ENCODE data around the gene ARMS2.

The ARMS2 gene

DNA sequence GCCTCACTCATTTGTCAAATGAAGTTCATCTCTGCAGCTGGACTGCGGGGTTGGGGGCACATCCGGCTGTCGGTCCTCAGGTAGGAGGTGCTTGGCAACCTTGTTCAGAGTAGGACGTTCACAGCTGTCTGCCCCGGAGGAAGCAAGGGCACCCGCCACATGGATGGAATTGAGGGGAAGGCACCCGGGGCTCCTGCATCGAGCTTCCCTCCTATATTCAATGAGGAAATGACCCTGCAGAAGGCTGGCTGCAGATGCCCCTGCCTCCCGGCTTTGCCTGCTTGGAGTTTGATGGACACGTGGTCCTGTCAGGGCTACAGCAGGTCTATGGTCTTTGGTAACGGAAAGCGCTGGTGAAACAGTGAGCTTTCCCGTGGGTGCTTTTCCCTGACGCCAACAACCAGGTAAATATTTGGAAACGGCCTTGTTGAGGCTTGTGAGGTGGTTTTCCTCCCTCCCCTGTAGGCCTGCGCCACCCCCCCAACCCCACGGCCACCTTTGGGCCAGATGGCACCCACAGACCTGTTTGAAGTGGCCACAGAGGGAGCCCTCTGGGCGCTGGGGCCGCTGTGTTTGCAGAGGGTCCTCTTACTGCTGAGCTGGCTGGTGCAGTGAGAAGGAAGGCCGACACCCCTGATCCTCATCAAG lies 39.8 kb downstream of the ARMS2 start:
- Histone ChIP-seq H3K4me2 (ENCODE audit: insufficient read depth, low read length) (no peak overlapping the region), H3K27me3 (ENCODE audit: insufficient read depth, low read length, poor library complexity) (peaks cover 5% of the 10 kb centered on the region), H3K79me2 (ENCODE audit: insufficient read depth, low read length) (no peaks in the 10 kb centered on the region), H3K36me3 (ENCODE audit: insufficient read depth, low read length) (no peaks in the 10 kb centered on the region), H3K27ac (ENCODE audit: low read length) (no peak overlapping the region), H3K4me3 (ENCODE audit: low read depth in 1 of 2, low read length in 2 of 2) (no peak overlapping the region), H3K9ac (ENCODE audit: low read depth, low read length) (no peak overlapping the region), H3K4me1 (ENCODE audit: insufficient read depth, low read length) (no peaks in the 10 kb centered on the region), H2AFZ (ENCODE audit: low read depth, low read length) (no peak overlapping the region), H4K20me1 (ENCODE audit: insufficient read depth, low read length) (no peaks in the 10 kb centered on the region), H3K9me3 (ENCODE audit: insufficient read depth, low read length, severe bottlenecking) (no peaks in the 10 kb centered on the region)
- ATAC-seq (ENCODE audit: insufficient read depth, low read depth) (no peak), DNase-seq (no peak)
- TF ChIP-seq, protein P1, sequence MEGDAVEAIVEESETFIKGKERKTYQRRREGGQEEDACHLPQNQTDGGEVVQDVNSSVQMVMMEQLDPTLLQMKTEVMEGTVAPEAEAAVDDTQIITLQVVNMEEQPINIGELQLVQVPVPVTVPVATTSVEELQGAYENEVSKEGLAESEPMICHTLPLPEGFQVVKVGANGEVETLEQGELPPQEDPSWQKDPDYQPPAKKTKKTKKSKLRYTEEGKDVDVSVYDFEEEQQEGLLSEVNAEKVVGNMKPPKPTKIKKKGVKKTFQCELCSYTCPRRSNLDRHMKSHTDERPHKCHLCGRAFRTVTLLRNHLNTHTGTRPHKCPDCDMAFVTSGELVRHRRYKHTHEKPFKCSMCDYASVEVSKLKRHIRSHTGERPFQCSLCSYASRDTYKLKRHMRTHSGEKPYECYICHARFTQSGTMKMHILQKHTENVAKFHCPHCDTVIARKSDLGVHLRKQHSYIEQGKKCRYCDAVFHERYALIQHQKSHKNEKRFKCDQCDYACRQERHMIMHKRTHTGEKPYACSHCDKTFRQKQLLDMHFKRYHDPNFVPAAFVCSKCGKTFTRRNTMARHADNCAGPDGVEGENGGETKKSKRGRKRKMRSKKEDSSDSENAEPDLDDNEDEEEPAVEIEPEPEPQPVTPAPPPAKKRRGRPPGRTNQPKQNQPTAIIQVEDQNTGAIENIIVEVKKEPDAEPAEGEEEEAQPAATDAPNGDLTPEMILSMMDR (IDR thresholded peaks at IDR 0.05; ENCODE audit: borderline replicate concordance, extremely low read depth, low read length, poor library complexity, severe bottlenecking): no peak
- no peak for TF ChIP-seq EZH2 (IDR thresholded peaks at IDR 0.05; ENCODE audit: borderline replicate concordance, low read depth, low read length, severe bottlenecking)

DNA sequence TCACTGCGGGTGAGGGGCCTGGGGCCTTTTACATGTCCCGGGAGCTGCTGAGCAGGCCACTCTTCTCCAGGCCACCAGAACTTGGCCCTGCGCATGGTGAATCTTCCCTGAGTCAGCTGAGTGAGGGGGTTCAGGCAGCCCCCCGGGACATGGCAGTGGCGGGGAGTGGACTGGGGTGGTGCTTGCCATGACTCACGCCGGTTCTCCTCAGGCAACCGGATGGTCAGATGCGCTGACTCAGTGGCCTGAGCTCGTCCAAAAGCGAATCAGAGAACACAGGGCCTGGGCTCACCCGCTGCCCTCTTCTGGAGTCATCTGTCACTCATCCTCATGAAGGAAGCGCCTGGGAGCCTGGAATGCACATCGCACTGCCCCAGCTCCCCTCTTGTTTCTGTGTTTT lies 40.4 kb downstream of the ARMS2 start:
- no peaks in the 10 kb centered on the region for H3K4me1 ChIP-seq (ENCODE audit: insufficient read depth, low read length)
- no peaks in the 10 kb centered on the region for H3K79me2 ChIP-seq (ENCODE audit: insufficient read depth, low read length)
- no peaks in the 10 kb centered on the region for H4K20me1 ChIP-seq (ENCODE audit: insufficient read depth, low read length)
- H3K9me3 ChIP-seq (ENCODE audit: insufficient read depth, low read length, severe bottlenecking): no peaks in the 10 kb centered on the region
- no peak for ATAC-seq (ENCODE audit: insufficient read depth, low read depth)
- H3K9ac ChIP-seq (ENCODE audit: low read depth, low read length): no peak overlapping the region
- no peak overlapping the region for H3K27ac ChIP-seq (ENCODE audit: low read length)
- no peak overlapping the region for H2AFZ ChIP-seq (ENCODE audit: low read depth, low read length)
- TF ChIP-seq, protein P1 (IDR thresholded peaks at IDR 0.05; ENCODE audit: borderline replicate concordance, extremely low read depth, low read length, poor library complexity, severe bottlenecking): no peak
- TF ChIP-seq EZH2 (IDR thresholded peaks at IDR 0.05; ENCODE audit: borderline replicate concordance, low read depth, low read length, severe bottlenecking): no peak
- no peak overlapping the region for H3K4me3 ChIP-seq (ENCODE audit: low read depth in 1 of 2, low read length in 2 of 2)
- no peak for DNase-seq
- H3K36me3 ChIP-seq (ENCODE audit: insufficient read depth, low read length): no peaks in the 10 kb centered on the region
- peaks cover 5% of the 10 kb centered on the region for H3K27me3 ChIP-seq (ENCODE audit: insufficient read depth, low read length, poor library complexity)
- H3K4me2 ChIP-seq (ENCODE audit: insufficient read depth, low read length): no peak overlapping the region

DNA sequence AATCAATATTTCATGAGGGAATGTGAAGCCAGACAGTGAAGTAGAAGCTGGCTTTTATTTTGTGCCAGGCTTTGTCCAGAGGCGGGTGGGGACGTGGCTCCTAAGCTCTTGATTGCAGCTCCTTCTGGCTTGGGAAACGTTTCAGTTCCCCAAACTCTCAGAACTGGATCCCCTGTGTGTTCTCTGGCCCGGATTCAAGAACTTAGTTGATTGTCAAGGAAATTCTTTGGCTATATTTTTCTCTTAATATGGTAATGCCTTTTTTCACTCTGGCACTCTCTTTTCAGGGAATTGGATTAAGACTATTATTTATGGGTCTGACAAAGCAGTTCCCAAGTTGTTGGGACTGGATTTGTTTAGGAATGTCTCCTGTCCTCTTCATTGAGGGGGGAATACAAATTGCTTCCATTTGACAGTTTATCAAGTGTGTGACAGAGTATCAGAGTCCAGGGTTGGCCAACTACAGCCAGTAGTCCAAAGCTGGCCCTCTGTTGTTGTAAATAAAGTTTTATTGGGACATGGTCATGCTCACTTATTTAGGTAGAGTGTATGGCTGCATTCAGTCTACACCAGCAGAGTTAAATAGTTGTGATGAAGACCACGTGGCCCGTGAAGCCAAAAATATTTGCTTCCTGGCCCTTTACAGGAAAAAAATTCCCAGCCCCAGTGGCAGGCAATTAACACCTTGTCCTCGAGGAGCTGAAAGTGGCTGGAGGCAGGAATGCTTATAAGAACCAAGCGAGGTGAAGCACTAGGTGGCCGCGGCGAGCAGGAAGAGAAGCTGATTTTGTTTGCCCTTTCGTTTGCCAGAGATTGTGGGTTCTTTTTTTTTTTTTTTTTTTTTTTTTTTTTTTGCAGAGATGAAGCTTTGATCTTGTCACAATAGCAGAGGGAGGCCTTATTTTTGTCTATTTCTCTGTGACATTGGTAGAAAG lies 41.2 kb downstream of the ARMS2 start:
- H3K9me3 ChIP-seq (ENCODE audit: insufficient read depth, low read length, severe bottlenecking): no peaks in the 10 kb centered on the region
- H3K9ac ChIP-seq (ENCODE audit: low read depth, low read length): no peak overlapping the region
- H3K4me1 ChIP-seq (ENCODE audit: insufficient read depth, low read length): no peaks in the 10 kb centered on the region
- no peak for ATAC-seq (ENCODE audit: insufficient read depth, low read depth)
- H3K4me2 ChIP-seq (ENCODE audit: insufficient read depth, low read length): no peak overlapping the region
- no peaks in the 10 kb centered on the region for H3K36me3 ChIP-seq (ENCODE audit: insufficient read depth, low read length)
- peaks cover 5% of the 10 kb centered on the region for H3K27me3 ChIP-seq (ENCODE audit: insufficient read depth, low read length, poor library complexity)
- no peak overlapping the region for H3K4me3 ChIP-seq (ENCODE audit: low read depth in 1 of 2, low read length in 2 of 2)
- H2AFZ ChIP-seq (ENCODE audit: low read depth, low read length): no peak overlapping the region
- no peaks in the 10 kb centered on the region for H4K20me1 ChIP-seq (ENCODE audit: insufficient read depth, low read length)
- no peaks in the 10 kb centered on the region for H3K79me2 ChIP-seq (ENCODE audit: insufficient read depth, low read length)
- TF ChIP-seq, protein P1 (IDR thresholded peaks at IDR 0.05; ENCODE audit: borderline replicate concordance, extremely low read depth, low read length, poor library complexity, severe bottlenecking): no peak
- no peak for TF ChIP-seq EZH2 (IDR thresholded peaks at IDR 0.05; ENCODE audit: borderline replicate concordance, low read depth, low read length, severe bottlenecking)
- H3K27ac ChIP-seq (ENCODE audit: low read length): no peak overlapping the region
- DNase-seq: peak; percentile 21
